Activated naive CD8-positive, alpha-beta T cell treated with anti-CD3 and anti-CD28 coated beads, Interleukin-2, amount 10 ng/mL, durations not matched to agents 7 days and 5 days (primary cell): ENCODE data around the gene ARHGEF2. TPM values are rescaled to one million over a fixed set of nuclear protein-coding genes. Genes with fewer than 3 reads are reported as not detected.
A peak's percentile ranks its signal among the peaks of the same experiment; 100 is the strongest.

Experiments used
- ATAC-seq: fragments of 150-1000 bp; cut with Tn5 transposase; one replicate; pipeline ENCODE4 v1.10.0; 2021; ENCODE audit warnings: low read depth, moderate library complexity
- POLR2A ChIA-PET: fragments of 350-600 bp; sonication (Branson Sonifier 250); formaldehyde crosslinking; loops from one replicate; lab custom pipeline; 2021; ENCODE audit warnings: antibody characterized with exemption; lab: Charles Lee
- DNase-seq: peaks from one replicate; pipeline ENCODE4 v3.0.0; 2021
- H3K27ac Mint-ChIP-seq: one replicate; pipeline ENCODE4 v1.8.0; 2022; ENCODE audit warnings: mild to moderate bottlenecking, mixed read lengths
- H3K27me3 Mint-ChIP-seq: one replicate; pipeline ENCODE4 v1.8.0; 2022; ENCODE audit warnings: mild to moderate bottlenecking, moderate library complexity, mixed read lengths
- H3K36me3 Mint-ChIP-seq: one replicate; pipeline ENCODE4 v1.8.0; 2021; ENCODE audit warnings: mild to moderate bottlenecking, mixed read lengths
- H3K4me1 Mint-ChIP-seq: one replicate; pipeline ENCODE4 v1.8.0; 2021; ENCODE audit warnings: mixed read lengths
- H3K4me3 Mint-ChIP-seq: one replicate; pipeline ENCODE4 v1.8.0; 2022; ENCODE audit warnings: mild to moderate bottlenecking, moderate library complexity, mixed read lengths
- H3K9me3 Mint-ChIP-seq: one replicate; pipeline ENCODE4 v1.8.0; 2021; ENCODE audit warnings: mixed read lengths
- microRNA-seq: library from miRNA; unstranded; fragments of <30 nt; microRNA quantifications from one replicate; pipeline ENCODE4 v1.2.0, GENCODE V29; 2022
- total RNA-seq, 2 experiments: library from RNA; stranded (reverse); gene quantifications; one replicate each; pipeline ENCODE4 v1.2.3, GENCODE V29; 2021

ARHGEF2 gene
- total RNA-seq, 2 experiments from 2014 or later, result 151 to 155 TPM

- Mint-ChIP-seq H3K4me1 (peaks cover 4% of the 10 kb centered on the region), H3K36me3 (peaks cover 18% of the 10 kb centered on the region), H3K4me3 (no peak overlapping the region), H3K27me3 (no peaks in the 10 kb centered on the region), H3K27ac (no peak overlapping the region), H3K9me3 (no peaks in the 10 kb centered on the region)
- no peak for ATAC-seq
- no peak for DNase-seq
- POLR2A ChIA-PET, result no interaction called here
These were observed 74.1 kb downstream of the ARHGEF2 start for GRCh38 chr1:155904261-155904660.

- Mint-ChIP-seq H3K4me1 (no peaks in the 10 kb centered on the region), H3K36me3 (peaks cover 25% of the 10 kb centered on the region), H3K27ac (peak overlapping the region; percentile 13), H3K4me3 (no peak overlapping the region), H3K27me3 (no peaks in the 10 kb centered on the region), H3K9me3 (no peaks in the 10 kb centered on the region)
- DNase-seq (no peak), ATAC-seq (no peak)
- POLR2A ChIA-PET, result no interaction called here
These were observed 78.2 kb downstream of the ARHGEF2 start for GRCh38 chr1:155900161-155900560.

GRCh38 chr1:155899683-155900082, 78.7 kb downstream of the ARHGEF2 start:
- no peaks in the 10 kb centered on the region for H3K4me1 Mint-ChIP-seq
- H3K4me3 Mint-ChIP-seq, result no peak overlapping the region
- H3K27ac Mint-ChIP-seq, result no peak overlapping the region
- POLR2A ChIA-PET, result no interaction called here
- no peaks in the 10 kb centered on the region for H3K27me3 Mint-ChIP-seq
- no peaks in the 10 kb centered on the region for H3K9me3 Mint-ChIP-seq
- H3K36me3 Mint-ChIP-seq, result peaks cover 24% of the 10 kb centered on the region
- DNase-seq, result no peak
- no peak for ATAC-seq

- Mint-ChIP-seq H3K4me1 (peaks cover 3% of the 10 kb centered on the region), H3K27me3 (no peaks in the 10 kb centered on the region), H3K36me3 (peaks cover 17% of the 10 kb centered on the region), H3K9me3 (no peaks in the 10 kb centered on the region), H3K4me3 (no peak overlapping the region), H3K27ac (no peak overlapping the region)
- DNase-seq (no peak), ATAC-seq (no peak)
- POLR2A ChIA-PET, result no interaction called here
These were observed 79.5 kb downstream of the ARHGEF2 start for GRCh38 chr1:155898888-155899287.

- H3K36me3 Mint-ChIP-seq, result peaks cover 17% of the 10 kb centered on the region
- H3K27me3 Mint-ChIP-seq, result no peaks in the 10 kb centered on the region
- H3K9me3 Mint-ChIP-seq, result no peaks in the 10 kb centered on the region
- POLR2A ChIA-PET, result no interaction called here
- H3K27ac Mint-ChIP-seq, result no peak overlapping the region
- ATAC-seq (no peak), DNase-seq (no peak)
- H3K4me1 Mint-ChIP-seq, result peaks cover 13% of the 10 kb centered on the region
- H3K4me3 Mint-ChIP-seq, result no peak overlapping the region
These were observed 80.6 kb downstream of the ARHGEF2 start for GRCh38 chr1:155897746-155898145.

Small RNAs within 50 kb of the gene (microRNA-seq; reads per million reads assigned to microRNA genes)
- gene MIR6738, result not detected

Other genes with a start within 250 kb of the ARHGEF2 start
- 10 to 100 TPM; 92.4 to 94.4 TPM for gene GON4L, start 121.3 kb downstream of the ARHGEF2 start, total RNA-seq
- 10 to 100 TPM; 13.6 to 15.1 TPM for gene SYT11, start 119.0 kb downstream of the ARHGEF2 start, total RNA-seq
- 10 to 100 TPM; 31.3 to 32.8 TPM for gene RIT1, start 67.2 kb downstream of the ARHGEF2 start, total RNA-seq
- gene KHDC4, start 44.1 kb downstream of the ARHGEF2 start, total RNA-seq, result 10 to 100 TPM; 91.6 to 94.5 TPM
- gene RXFP4, start 36.9 kb downstream of the ARHGEF2 start, total RNA-seq, result under 1 TPM in 1 of 2 experiments, not detected in 1; 0.26 TPM
- 100 to 1,000 TPM; 204 to 205 TPM for gene SSR2, start 42.4 kb upstream of the ARHGEF2 start, total RNA-seq
- 10 to 100 TPM; 31.9 to 37.9 TPM for gene UBQLN4, start 75.3 kb upstream of the ARHGEF2 start, total RNA-seq
- 10 to 100 TPM; 50.9 to 52.6 TPM for gene LAMTOR2, start 76.2 kb upstream of the ARHGEF2 start, total RNA-seq
- under 1 TPM; 0.86 to 0.91 TPM for gene RAB25, start 82.6 kb upstream of the ARHGEF2 start, total RNA-seq
- under 1 TPM; 0.09 to 0.11 TPM for gene MEX3A, start 103.9 kb upstream of the ARHGEF2 start, total RNA-seq
- 10 to 100 TPM; 11.7 to 13.0 TPM for gene LMNA, start 136.2 kb upstream of the ARHGEF2 start, total RNA-seq
- gene SEMA4A, start 175.0 kb upstream of the ARHGEF2 start, total RNA-seq, result 10 to 100 TPM in 1 of 2 experiments, 1 to 10 TPM in 1; 9.8 to 10.2 TPM
- 10 to 100 TPM; 30.9 to 35.3 TPM for gene SLC25A44, start 215.6 kb upstream of the ARHGEF2 start, total RNA-seq
- gene PMF1, start 234.5 kb upstream of the ARHGEF2 start, total RNA-seq, result 10 to 100 TPM; 66.2 to 71.2 TPM